ENCODE data around the gene DNAJC18. TPM values are rescaled to one million over a fixed set of nuclear protein-coding genes. Genes with fewer than 3 reads are reported as not detected.
"Not testable (repeated sequence)": the region's sequence is repeated elsewhere in the genome, so short reads cannot be mapped to it uniquely, and the experiment has no call there.

DNAJC18 gene
- total RNA-seq, 1 donor from 2014 or later: 69.6 TPM

DNA sequence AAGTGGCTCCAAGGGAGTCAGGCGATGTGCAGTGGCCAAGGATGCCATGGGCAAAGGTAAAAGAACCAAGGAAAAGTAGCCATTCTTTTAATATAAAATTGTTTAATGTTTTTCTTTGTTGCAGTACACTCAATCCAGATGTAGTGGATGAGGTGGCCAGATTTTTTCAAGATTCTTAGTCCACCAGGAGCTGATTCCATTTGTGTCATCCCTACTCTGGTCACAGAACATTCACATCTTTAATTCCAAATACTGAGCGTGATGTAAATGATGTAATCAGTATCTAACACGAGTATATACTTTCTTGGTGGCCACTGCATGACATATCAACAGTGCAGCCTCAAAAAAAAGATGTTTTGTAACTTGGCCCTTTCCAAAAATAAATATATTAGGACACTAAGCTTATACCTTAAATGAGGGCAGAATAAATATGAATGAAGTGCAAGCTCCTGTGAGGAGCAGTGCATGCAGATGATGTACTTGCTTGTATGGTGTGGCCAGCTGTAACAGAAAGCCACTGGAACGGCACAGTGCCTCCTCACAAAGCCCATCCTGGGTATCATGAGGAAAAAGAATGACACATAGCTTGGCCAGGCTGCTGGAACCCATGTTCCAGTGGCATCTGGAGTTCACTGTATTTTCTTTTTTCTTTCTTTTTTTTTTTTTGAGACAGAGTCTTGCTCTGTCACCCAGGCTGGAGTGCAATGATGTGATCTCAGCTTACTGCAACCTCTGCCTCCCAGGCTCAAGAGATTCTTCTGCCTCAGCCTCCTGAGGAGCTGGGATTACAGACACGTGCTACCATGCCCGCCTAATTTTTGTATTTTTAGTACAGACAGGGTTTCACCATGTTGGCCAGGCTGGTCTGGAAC is 29.0 kb downstream of the DNAJC18 start:
- Mint-ChIP-seq H3K36me3 (ENCODE audit: low read depth, unreplicated experiment) (peaks cover 34% of the 10 kb centered on the region), H3K9me3 (ENCODE audit: unreplicated experiment) (no peaks in the 10 kb centered on the region), H3K27ac (ENCODE audit: unreplicated experiment) (no peak overlapping the region), H3K4me1 (ENCODE audit: unreplicated experiment) (peaks cover 6% of the 10 kb centered on the region), H3K27me3 (ENCODE audit: unreplicated experiment) (no peaks in the 10 kb centered on the region), H3K4me3 (ENCODE audit: unreplicated experiment) (no peak overlapping the region)
- TF ChIP-seq, protein P1, sequence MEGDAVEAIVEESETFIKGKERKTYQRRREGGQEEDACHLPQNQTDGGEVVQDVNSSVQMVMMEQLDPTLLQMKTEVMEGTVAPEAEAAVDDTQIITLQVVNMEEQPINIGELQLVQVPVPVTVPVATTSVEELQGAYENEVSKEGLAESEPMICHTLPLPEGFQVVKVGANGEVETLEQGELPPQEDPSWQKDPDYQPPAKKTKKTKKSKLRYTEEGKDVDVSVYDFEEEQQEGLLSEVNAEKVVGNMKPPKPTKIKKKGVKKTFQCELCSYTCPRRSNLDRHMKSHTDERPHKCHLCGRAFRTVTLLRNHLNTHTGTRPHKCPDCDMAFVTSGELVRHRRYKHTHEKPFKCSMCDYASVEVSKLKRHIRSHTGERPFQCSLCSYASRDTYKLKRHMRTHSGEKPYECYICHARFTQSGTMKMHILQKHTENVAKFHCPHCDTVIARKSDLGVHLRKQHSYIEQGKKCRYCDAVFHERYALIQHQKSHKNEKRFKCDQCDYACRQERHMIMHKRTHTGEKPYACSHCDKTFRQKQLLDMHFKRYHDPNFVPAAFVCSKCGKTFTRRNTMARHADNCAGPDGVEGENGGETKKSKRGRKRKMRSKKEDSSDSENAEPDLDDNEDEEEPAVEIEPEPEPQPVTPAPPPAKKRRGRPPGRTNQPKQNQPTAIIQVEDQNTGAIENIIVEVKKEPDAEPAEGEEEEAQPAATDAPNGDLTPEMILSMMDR (IDR thresholded peaks at IDR 0.05; ENCODE audit: unreplicated experiment): no peak
- no peak for DNase-seq (ENCODE audit: low spot score)

DNA sequence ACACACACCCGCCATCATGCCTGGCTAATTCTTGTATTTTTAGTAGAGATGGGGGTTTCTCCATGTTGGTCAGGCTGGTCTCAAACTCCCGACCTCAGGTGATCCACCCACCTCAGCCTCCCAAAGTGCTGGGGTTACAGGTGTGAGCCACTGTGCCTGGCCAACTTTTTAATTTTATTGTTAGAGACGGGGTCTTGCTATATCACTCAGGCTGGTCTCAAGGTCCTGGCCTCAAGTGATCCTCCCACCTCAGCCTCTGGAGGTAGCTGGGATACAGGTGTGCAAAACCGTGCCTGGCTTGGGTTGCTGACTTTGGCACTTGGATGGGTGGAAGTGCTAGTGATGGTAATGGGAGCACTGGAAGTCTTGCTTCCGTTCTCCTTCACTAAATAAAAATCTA is 30.2 kb downstream of the DNAJC18 start:
- H3K36me3 Mint-ChIP-seq (ENCODE audit: low read depth, unreplicated experiment): peaks cover 26% of the 10 kb centered on the region

DNA sequence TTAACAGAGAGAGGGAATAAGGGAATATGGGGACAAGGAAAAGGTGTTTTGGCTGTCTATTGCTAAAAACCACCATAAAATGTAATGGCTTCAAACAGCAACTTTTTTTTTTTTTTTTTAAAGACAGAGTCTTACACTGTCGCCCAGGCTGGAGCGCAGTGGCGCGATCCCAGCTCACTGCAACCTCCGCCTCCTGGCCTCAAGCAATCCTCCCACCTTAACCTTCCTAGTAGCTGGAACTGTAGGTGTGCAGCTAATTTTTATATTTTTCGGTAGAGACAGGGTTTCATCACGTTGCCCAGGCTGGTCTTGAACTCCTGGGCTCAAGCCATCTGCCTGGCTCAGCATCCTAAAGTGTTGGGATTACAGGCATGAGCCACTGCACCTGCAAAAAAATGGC is 31.1 kb downstream of the DNAJC18 start:
- Mint-ChIP-seq H3K4me1 (ENCODE audit: unreplicated experiment) (peaks cover 17% of the 10 kb centered on the region), H3K27me3 (ENCODE audit: unreplicated experiment) (peaks cover 2% of the 10 kb centered on the region), H3K36me3 (ENCODE audit: low read depth, unreplicated experiment) (peaks cover 17% of the 10 kb centered on the region), H3K27ac (ENCODE audit: unreplicated experiment) (no peak overlapping the region), H3K4me3 (ENCODE audit: unreplicated experiment) (no peak overlapping the region), H3K9me3 (ENCODE audit: unreplicated experiment) (no peaks in the 10 kb centered on the region)
- TF ChIP-seq, protein P1 (IDR thresholded peaks at IDR 0.05; ENCODE audit: unreplicated experiment): no peak
- DNase-seq (ENCODE audit: low spot score): no peak

More for the DNA sequence above, 30.2 kb downstream of the DNAJC18 start:
- H3K27ac Mint-ChIP-seq (ENCODE audit: unreplicated experiment); DNase-seq (ENCODE audit: low spot score); H3K27me3 Mint-ChIP-seq (ENCODE audit: unreplicated experiment); H3K9me3 Mint-ChIP-seq (ENCODE audit: unreplicated experiment); H3K4me3 Mint-ChIP-seq (ENCODE audit: unreplicated experiment): not testable (repeated sequence)
- H3K4me1 Mint-ChIP-seq (ENCODE audit: unreplicated experiment): peaks cover 12% of the 10 kb centered on the region

DNA sequence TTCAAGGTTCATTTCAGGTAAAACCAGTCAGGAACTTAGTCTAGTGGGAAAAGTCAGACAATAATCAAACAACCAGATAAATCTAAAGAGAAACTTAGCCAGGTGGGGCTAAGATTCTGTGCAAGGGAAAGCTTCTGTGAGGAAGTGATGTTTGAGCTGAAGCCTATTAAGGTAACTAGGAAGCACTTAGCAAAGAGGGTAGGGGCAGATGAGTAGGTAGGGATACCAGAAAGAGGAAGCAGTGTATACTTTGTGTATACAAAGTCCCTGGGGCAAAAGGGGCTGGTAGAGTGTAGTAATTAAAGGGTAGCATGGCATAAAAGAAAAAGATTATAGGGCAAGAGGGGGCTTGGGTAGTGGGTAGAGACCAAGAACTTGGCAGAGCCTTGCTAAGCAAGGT is 31.8 kb downstream of the DNAJC18 start:
- peaks cover 6% of the 10 kb centered on the region for H3K27me3 Mint-ChIP-seq (ENCODE audit: unreplicated experiment)
- no peak overlapping the region for H3K4me3 Mint-ChIP-seq (ENCODE audit: unreplicated experiment)
- H3K4me1 Mint-ChIP-seq (ENCODE audit: unreplicated experiment): peaks cover 23% of the 10 kb centered on the region
- H3K9me3 Mint-ChIP-seq (ENCODE audit: unreplicated experiment): no peaks in the 10 kb centered on the region
- TF ChIP-seq, protein P1 (IDR thresholded peaks at IDR 0.05; ENCODE audit: unreplicated experiment): no peak
- H3K36me3 Mint-ChIP-seq (ENCODE audit: low read depth, unreplicated experiment): peaks cover 11% of the 10 kb centered on the region
- H3K27ac Mint-ChIP-seq (ENCODE audit: unreplicated experiment): no peak overlapping the region
- no peak for DNase-seq (ENCODE audit: low spot score)

DNA sequence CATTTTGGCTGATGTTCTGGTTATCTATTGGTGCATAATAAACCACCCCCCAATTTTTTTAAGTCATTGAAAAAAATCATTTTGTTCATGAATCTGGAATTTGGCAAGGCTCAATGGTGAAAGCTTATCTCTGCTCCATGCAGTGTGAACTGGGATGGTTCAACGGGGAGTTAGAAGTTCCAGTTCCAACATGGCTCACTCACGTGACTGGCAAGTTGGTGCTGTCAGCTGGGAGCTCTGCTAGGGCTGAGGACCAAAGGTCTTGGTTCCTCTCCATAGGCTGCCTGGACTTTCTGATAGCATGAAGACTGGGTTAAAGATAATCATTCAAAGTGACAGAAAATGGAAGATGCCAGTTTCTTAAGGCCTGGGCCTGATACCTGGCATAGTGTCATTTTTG is 32.4 kb downstream of the DNAJC18 start:
- Mint-ChIP-seq H3K4me3 (ENCODE audit: unreplicated experiment) (no peak overlapping the region), H3K4me1 (ENCODE audit: unreplicated experiment) (peaks cover 23% of the 10 kb centered on the region), H3K27ac (ENCODE audit: unreplicated experiment) (no peak overlapping the region), H3K36me3 (ENCODE audit: low read depth, unreplicated experiment) (peaks cover 9% of the 10 kb centered on the region), H3K27me3 (ENCODE audit: unreplicated experiment) (peaks cover 6% of the 10 kb centered on the region), H3K9me3 (ENCODE audit: unreplicated experiment) (no peaks in the 10 kb centered on the region)
- TF ChIP-seq, protein P1 (IDR thresholded peaks at IDR 0.05; ENCODE audit: unreplicated experiment): no peak
- DNase-seq (ENCODE audit: low spot score): no peak

Data from endothelial cell (in vitro differentiated cells).